CD4-positive, alpha-beta T cell (primary cell): ENCODE measurements around the gene METTL14. TPM values are rescaled to one million over a fixed set of nuclear protein-coding genes. Genes with fewer than 3 reads are reported as not detected.

Experiments
- ATAC-seq: fragments of 200-7000 bp; cut with Tn5 transposase; one replicate; pipeline ENCODE4 v1.10.0; 2022; ENCODE audit warnings: mild to moderate bottlenecking; ENCODE audit not compliant: poor library complexity
- CTCF ChIA-PET: fragments of 350-600 bp; sonication (Branson Sonifier 250); formaldehyde crosslinking; loops from one replicate; lab custom pipeline; 2021; ENCODE audit warnings: antibody characterized with exemption, inconsistent platforms; lab: Charles Lee
- POLR2A ChIA-PET: fragments of 350-600 bp; sonication (Branson Sonifier 250); formaldehyde crosslinking; loops from one replicate; lab custom pipeline; 2021; ENCODE audit warnings: antibody characterized with exemption, inconsistent platforms; lab: Charles Lee
- DNase-seq, 14 experiments: peaks; one replicate each; pipeline ENCODE4 v3.0.0-alpha.2; 2013 to 2020; ENCODE audit warnings: mixed read lengths in 2 of 14
- H3K27ac ChIP-seq, 2 donors: one replicate each; pipeline versions ENCODE4 v1.5.1 to v1.7.0; 2013; ENCODE audit warnings: low read length in 2 of 2, low read depth in 1 of 2, mild to moderate bottlenecking in 1 of 2
- H3K27me3 ChIP-seq, 2 experiments: 1 replicate in 1 of 2; 2 replicates in 1 of 2; pipeline versions ENCODE4 v1.6.1 to v1.7.0; 2013; ENCODE audit warnings: low read length in 2 of 2, control low read depth in 1 of 2, mild to moderate bottlenecking in 1 of 2, moderate library complexity in 1 of 2; ENCODE audit not compliant: insufficient read depth in 2 of 2, control insufficient read depth in 1 of 2
- H3K36me3 ChIP-seq: one replicate; pipeline ENCODE4 v1.6.1; 2013; ENCODE audit warnings: low read length, control low read depth; ENCODE audit not compliant: insufficient read depth
- H3K4me1 ChIP-seq: one replicate; pipeline ENCODE4 v1.6.1; 2013; ENCODE audit warnings: low read length, control low read depth; ENCODE audit not compliant: insufficient read depth
- H3K4me3 ChIP-seq: one replicate; pipeline ENCODE4 v1.5.1; 2013; ENCODE audit warnings: mild to moderate bottlenecking, low read length, moderate library complexity
- H3K9me3 ChIP-seq, 2 experiments: 1 replicate in 1 of 2; 2 replicates in 1 of 2; pipeline versions ENCODE4 v1.6.1 to v1.7.0; 2013; ENCODE audit warnings: low read length in 2 of 2, mild to moderate bottlenecking in 2 of 2, control low read depth in 1 of 2, moderate library complexity in 1 of 2; ENCODE audit not compliant: control insufficient read depth in 1 of 2, insufficient read depth in 1 of 2
- H3K27ac Mint-ChIP-seq: one replicate; pipeline ENCODE4 v1.8.0; 2020; ENCODE audit warnings: mixed read lengths
- H3K27me3 Mint-ChIP-seq: one replicate; pipeline ENCODE4 v1.8.0; 2021; ENCODE audit warnings: mixed read lengths
- H3K36me3 Mint-ChIP-seq: one replicate; pipeline ENCODE4 v1.8.0; 2021; ENCODE audit warnings: low read depth, mixed read lengths
- H3K4me1 Mint-ChIP-seq: one replicate; pipeline ENCODE4 v1.8.0; 2021; ENCODE audit warnings: low read depth, mixed read lengths
- H3K4me3 Mint-ChIP-seq: one replicate; pipeline ENCODE4 v1.8.0; 2020; ENCODE audit warnings: mild to moderate bottlenecking, mixed read lengths
- H3K9me3 Mint-ChIP-seq: one replicate; pipeline ENCODE4 v1.8.0; 2020; ENCODE audit warnings: mixed read lengths
- intact Hi-C, 2 experiments: fragments of 100-400 bp; cut with DNase I in 1 of 2; cut with micrococcal nuclease in 1 of 2; formaldehyde crosslinking; loops; one replicate each; pipeline versions ENCODE4 v1.15.1 to v1.9.0; 2023 to 2025; cut with DNase I, micrococcal nuclease
- total RNA-seq, 174 experiments: library from RNA in 2 of 174; stranded (reverse) in 2 of 174; gene quantifications; one replicate each; pipeline ENCODE4 v1.2.3 and lab custom pipeline; 2021 to 2026
- TF ChIP-seq, protein P1 (sequence below): fragments of 200-600 bp; IDR thresholded peaks from one replicate; pipeline ENCODE4 v1.8.0; 2022; ENCODE audit warnings: antibody characterized with exemption, mild to moderate bottlenecking

Gene METTL14
- total RNA-seq, 2 experiments from 2014 or later: 45.1 to 46.5 TPM

DNA sequence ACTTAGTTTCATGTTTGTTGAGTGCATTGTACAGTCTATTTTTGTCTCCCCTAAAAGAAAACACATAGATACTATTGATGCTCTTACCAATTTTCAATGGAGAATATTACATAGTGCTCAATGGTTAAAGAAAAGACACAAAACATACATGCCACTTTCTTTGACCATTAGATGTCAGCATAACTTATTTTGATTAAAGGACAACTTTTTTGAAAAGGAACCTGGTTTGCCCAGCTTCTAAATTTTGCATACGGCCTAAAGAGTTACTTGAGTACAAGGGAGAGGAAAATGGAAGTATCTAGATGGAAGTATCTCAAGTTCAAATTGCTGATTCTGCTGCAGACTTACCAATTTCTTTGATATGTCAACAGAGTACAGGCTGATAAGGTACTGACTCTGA is 68.5 kb downstream of the METTL14 start:
- no peak overlapping the region for H3K27ac ChIP-seq
- Mint-ChIP-seq H3K4me1 (no peaks in the 10 kb centered on the region), H3K9me3 (no peaks in the 10 kb centered on the region), H3K4me3 (no peak overlapping the region), H3K27ac (no peak overlapping the region), H3K27me3 (no peaks in the 10 kb centered on the region), H3K36me3 (peaks cover 57% of the 10 kb centered on the region)
- no peak for ATAC-seq
- intact Hi-C loops: no loop called here
- ChIA-PET POLR2A (no interaction called here), CTCF (interaction anchor here (1.0 kb wide), 1 partner anchor 38 kb away, joined by 3 read pairs; no protein-coding TSS in a partner anchor)
- no peaks in the 10 kb centered on the region for H3K27me3 ChIP-seq
- no peak for DNase-seq
- TF ChIP-seq, protein P1, sequence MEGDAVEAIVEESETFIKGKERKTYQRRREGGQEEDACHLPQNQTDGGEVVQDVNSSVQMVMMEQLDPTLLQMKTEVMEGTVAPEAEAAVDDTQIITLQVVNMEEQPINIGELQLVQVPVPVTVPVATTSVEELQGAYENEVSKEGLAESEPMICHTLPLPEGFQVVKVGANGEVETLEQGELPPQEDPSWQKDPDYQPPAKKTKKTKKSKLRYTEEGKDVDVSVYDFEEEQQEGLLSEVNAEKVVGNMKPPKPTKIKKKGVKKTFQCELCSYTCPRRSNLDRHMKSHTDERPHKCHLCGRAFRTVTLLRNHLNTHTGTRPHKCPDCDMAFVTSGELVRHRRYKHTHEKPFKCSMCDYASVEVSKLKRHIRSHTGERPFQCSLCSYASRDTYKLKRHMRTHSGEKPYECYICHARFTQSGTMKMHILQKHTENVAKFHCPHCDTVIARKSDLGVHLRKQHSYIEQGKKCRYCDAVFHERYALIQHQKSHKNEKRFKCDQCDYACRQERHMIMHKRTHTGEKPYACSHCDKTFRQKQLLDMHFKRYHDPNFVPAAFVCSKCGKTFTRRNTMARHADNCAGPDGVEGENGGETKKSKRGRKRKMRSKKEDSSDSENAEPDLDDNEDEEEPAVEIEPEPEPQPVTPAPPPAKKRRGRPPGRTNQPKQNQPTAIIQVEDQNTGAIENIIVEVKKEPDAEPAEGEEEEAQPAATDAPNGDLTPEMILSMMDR: no peak
- no peak overlapping the region for H3K4me3 ChIP-seq
- H3K36me3 ChIP-seq: peaks cover 40% of the 10 kb centered on the region
- H3K4me1 ChIP-seq: no peaks in the 10 kb centered on the region
- H3K9me3 ChIP-seq: no peaks in the 10 kb centered on the region

DNA sequence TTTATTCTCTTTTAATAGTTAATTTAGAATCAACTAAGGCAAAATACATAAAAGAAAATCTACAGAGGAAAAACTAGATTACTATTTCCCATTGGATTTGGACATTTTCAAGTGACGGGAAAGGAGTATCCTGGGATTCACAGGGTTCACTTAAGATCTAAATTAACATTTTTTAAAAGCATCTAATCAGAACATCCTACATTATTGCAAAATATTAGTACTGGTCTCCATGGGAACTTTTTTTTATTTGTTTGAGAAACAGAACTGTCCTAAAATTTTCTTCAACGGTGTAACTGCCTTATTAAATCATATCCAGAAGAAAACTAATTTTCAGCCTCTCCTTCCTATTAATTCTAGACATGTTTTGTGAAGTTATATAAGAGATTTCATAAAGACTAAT is 69.7 kb downstream of the METTL14 start:
- Mint-ChIP-seq H3K4me1 (no peaks in the 10 kb centered on the region), H3K36me3 (peaks cover 65% of the 10 kb centered on the region), H3K4me3 (no peak overlapping the region), H3K9me3 (no peaks in the 10 kb centered on the region), H3K27ac (no peak overlapping the region), H3K27me3 (no peaks in the 10 kb centered on the region)
- POLR2A ChIA-PET: no interaction called here
- ATAC-seq (no peak), DNase-seq (no peak)
- TF ChIP-seq, protein P1: no peak
- Histone ChIP-seq H3K9me3 (no peaks in the 10 kb centered on the region), H3K4me1 (no peaks in the 10 kb centered on the region), H3K4me3 (no peak overlapping the region), H3K36me3 (peaks cover 40% of the 10 kb centered on the region), H3K27ac (no peak overlapping the region), H3K27me3 (no peaks in the 10 kb centered on the region)
- intact Hi-C loops: no loop called here
- CTCF ChIA-PET: no interaction called here

DNA sequence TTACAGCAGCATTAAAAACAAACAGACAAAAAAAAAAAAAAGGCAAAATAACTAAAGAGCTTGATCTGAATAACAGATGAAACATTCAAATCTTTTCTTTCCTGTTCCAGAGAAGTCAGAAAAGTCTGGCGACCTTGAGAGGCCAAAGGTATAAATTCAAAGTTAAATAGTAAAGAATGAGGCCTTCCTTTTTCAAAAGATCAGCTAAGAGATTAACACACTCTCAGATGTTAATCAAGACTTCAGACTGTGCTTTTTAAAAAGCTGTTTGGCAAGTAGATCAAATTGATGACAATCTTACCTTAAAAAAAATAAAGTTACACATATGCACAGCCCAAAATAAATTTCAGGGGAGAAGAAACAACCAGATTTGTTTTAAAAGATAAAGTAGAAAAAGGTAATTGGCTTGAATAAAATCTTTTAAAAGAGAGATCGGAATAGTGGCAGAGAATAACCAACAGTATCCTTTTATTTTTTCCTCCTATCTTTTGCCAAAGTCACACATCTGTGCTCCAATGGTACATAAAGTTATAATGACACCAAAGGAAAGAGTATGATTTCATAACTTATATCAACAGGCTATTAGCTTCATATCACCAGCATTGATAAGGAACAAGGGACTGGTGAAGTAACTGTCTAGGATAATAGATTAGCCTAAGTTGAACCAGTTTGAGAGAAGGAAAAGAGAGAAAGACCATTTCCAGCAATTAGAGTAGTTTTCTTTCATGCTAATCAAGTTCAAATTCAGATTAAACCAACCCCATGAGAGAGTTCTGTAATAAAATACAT is 70.4 kb downstream of the METTL14 start:
- CTCF ChIA-PET: no interaction called here
- POLR2A ChIA-PET: no interaction called here

More for the DNA sequence above, 70.4 kb downstream of the METTL14 start:
- Mint-ChIP-seq H3K9me3 (no peaks in the 10 kb centered on the region), H3K36me3 (peaks cover 67% of the 10 kb centered on the region), H3K4me1 (no peaks in the 10 kb centered on the region), H3K27ac (no peak overlapping the region), H3K27me3 (no peaks in the 10 kb centered on the region), H3K4me3 (no peak overlapping the region)
- TF ChIP-seq, protein P1: no peak
- Histone ChIP-seq H3K9me3 (no peaks in the 10 kb centered on the region), H3K4me3 (no peak overlapping the region), H3K36me3 (peaks cover 34% of the 10 kb centered on the region), H3K27ac (no peak overlapping the region), H3K4me1 (no peaks in the 10 kb centered on the region), H3K27me3 (no peaks in the 10 kb centered on the region)
- DNase-seq (no peak), ATAC-seq (no peak)
- intact Hi-C loops: no loop called here
